Measurements from ENCODE around the gene PAK1IP1. TPM values are rescaled to one million over a fixed set of nuclear protein-coding genes. Genes with fewer than 3 reads are reported as not detected.
"Not testable (repeated sequence)": the region's sequence is repeated elsewhere in the genome, so short reads cannot be mapped to it uniquely, and the experiment has no call there.

Gene PAK1IP1
- total RNA-seq, 2 donors from 2014 or later, result 2.1 to 8.6 TPM

GRCh38 chr6:10747251-10747972 is 52.6 kb downstream of the PAK1IP1 start, which contains the start of gene TMEM14B:
Gene TMEM14B (plus strand): TSS chr6:10747805. CDS start chr6:10749246, 1,441 bp downstream.
- no peaks in the 10 kb centered on the region for H3K27me3 ChIP-seq
- DNase-seq (peak; percentile 100), ATAC-seq (peak; percentile 98)
- no peaks in the 10 kb centered on the region for H3K9me3 ChIP-seq
- no peaks in the 10 kb centered on the region for H3K36me3 ChIP-seq (replicated peaks in 1 of 2; ENCODE audit: insufficient read depth in 1 of 2, low read depth in 2 of 2)
- peak within 1 kb of the TSS; percentile 47 to 82 (median 72) for H3K27ac ChIP-seq
- WGBS, 2 donors, result 1 to 2% methylated on average over 28 to 52 of the region's 52 CpGs
- peak within 1 kb of the TSS; percentile 21 to 44 for H3K4me3 ChIP-seq
- peaks cover 28% of the 10 kb centered on the region for H3K4me1 ChIP-seq
- intact Hi-C loops (cut with DNase I), result loop anchor here (10.0 kb wide), 1 partner anchor 53 kb away; the partner anchor contains the start of genes C6orf52 and PAK1IP1
- TF ChIP-seq CTCF (IDR thresholded peaks at IDR 0.05), result peak in 1 of 7 experiments; percentile 23
- TF ChIP-seq POLR2A (IDR thresholded peaks at IDR 0.05), result peak; percentile 64 to 92 (median 91)

DNA sequence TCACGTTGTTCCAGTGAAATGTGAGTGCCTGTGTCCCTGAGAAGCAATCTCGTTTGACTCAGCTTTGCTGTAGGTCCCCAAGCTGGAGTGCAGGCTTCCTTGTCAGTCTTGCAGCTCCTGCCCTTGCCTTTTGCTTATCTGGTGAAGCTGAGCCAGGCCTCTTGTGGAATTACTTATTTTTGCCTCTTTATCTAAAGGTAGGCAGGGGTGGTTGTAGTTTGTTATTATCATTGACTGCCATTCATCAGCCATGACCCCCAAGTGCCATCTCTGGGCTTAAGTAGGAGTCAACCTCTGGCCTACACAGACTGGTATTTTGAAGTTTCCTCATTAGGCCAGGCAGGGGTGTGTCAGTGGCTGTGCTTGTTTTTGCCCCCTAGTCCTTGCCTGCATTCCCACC is 55.0 kb downstream of the PAK1IP1 start:
- DNase-seq, result no peak

DNA sequence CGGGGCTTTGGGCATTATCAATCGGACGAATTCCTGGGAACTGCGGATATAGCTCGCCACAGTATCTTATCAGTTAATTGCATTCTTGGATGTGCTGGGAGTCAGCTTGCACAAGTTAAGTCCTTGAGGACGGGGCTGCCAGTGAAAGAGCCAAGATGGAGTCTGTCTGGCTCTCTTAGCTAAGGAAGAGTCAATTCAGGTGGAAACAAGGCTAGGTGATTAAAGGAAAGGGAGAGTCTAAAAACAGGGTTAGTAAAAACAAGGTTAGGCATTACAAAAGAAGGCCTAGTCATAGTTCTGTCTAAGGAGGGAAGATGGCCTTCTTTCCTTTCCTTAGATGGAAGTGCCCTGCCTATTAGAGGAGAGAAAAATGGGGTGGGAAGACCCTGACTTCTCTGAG is 55.8 kb downstream of the PAK1IP1 start:
- H3K4me1 ChIP-seq, result peaks cover 28% of the 10 kb centered on the region
- DNase-seq; H3K27ac ChIP-seq; H3K27me3 ChIP-seq; H3K36me3 ChIP-seq (replicated peaks in 1 of 2; ENCODE audit: insufficient read depth in 1 of 2, low read depth in 2 of 2); intact Hi-C loops (cut with DNase I); ATAC-seq; H3K9me3 ChIP-seq; H3K4me3 ChIP-seq: not testable (repeated sequence)
- WGBS, 2 donors, result 48 to 57% methylated on average over 6 of the region's 6 CpGs

More for the DNA sequence above, 55.0 kb downstream of the PAK1IP1 start:
- no peaks in the 10 kb centered on the region for H3K36me3 ChIP-seq (replicated peaks in 1 of 2; ENCODE audit: insufficient read depth in 1 of 2, low read depth in 2 of 2)
- H3K4me1 ChIP-seq, result peaks cover 28% of the 10 kb centered on the region
- H3K4me3 ChIP-seq, result no peak overlapping the region
- no peaks in the 10 kb centered on the region for H3K9me3 ChIP-seq
- H3K27ac ChIP-seq, result no peak overlapping the region
- intact Hi-C loops (cut with DNase I), result loop anchor here (10.0 kb wide), 1 partner anchor 55 kb away; the partner anchor contains the start of genes C6orf52 and PAK1IP1
- TF ChIP-seq POLR2A (IDR thresholded peaks at IDR 0.05) (no peak), CTCF (IDR thresholded peaks at IDR 0.05) (no peak)
- H3K27me3 ChIP-seq, result no peaks in the 10 kb centered on the region
- ATAC-seq, result no peak
- 35 to 37% methylated on average over 2 of the region's 2 CpGs for WGBS, 2 donors

DNA sequence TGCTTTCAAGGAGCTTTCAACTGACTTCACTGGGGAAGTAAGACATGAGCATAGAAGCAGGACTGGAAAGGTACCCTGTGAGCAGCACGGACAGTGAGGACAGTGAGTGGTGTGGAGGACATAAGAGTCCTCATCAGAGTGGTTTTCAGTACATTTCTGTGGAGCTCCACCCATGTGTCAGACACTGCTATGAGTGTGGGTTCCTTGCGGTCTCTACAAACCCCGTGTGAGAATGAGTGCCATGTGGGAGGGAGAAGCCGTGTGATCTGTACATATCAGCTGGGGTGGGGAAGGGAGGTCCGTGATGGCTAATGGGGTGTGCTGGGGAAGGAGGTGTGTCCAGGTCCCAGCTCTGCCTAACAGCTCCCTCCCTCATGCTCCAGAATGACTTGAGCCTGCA is 57.0 kb downstream of the PAK1IP1 start:
- DNase-seq; ATAC-seq; H3K4me3 ChIP-seq; H3K36me3 ChIP-seq (replicated peaks in 1 of 2; ENCODE audit: insufficient read depth in 1 of 2, low read depth in 2 of 2); intact Hi-C loops (cut with DNase I); H3K9me3 ChIP-seq; H3K27me3 ChIP-seq; H3K27ac ChIP-seq: not testable (repeated sequence)
- peaks cover 23% of the 10 kb centered on the region for H3K4me1 ChIP-seq
- WGBS, 2 donors, result 84% methylated on average over 5 of the region's 5 CpGs

GRCh38 chr6:10756085-10756484 is 61.3 kb downstream of the PAK1IP1 start:
- no peak overlapping the region for H3K27ac ChIP-seq
- H3K9me3 ChIP-seq, result no peaks in the 10 kb centered on the region
- H3K27me3 ChIP-seq, result no peaks in the 10 kb centered on the region
- DNase-seq (no peak), ATAC-seq (no peak)
- H3K36me3 ChIP-seq (replicated peaks in 1 of 2; ENCODE audit: insufficient read depth in 1 of 2, low read depth in 2 of 2), result no peaks in the 10 kb centered on the region
- no peak overlapping the region for H3K4me3 ChIP-seq
- TF ChIP-seq POLR2A (IDR thresholded peaks at IDR 0.05) (no peak), CTCF (IDR thresholded peaks at IDR 0.05) (no peak)
- 93 to 100% methylated on average over 1 of the region's 1 CpG for WGBS, 2 donors
- intact Hi-C loops (cut with DNase I), result no loop called here
- peaks cover 13% of the 10 kb centered on the region for H3K4me1 ChIP-seq

Small RNAs within 50 kb of the gene (small RNA-seq; reads per million reads assigned to genes)
- not detected for gene RF00019
- not detected for gene RNA5SP203

Other genes with a start within 250 kb of the PAK1IP1 start
- gene GCNT2, start 173.6 kb upstream of the PAK1IP1 start, total RNA-seq, result 1 to 10 TPM; 4.4 to 7.6 TPM
- gene C6orf52, start 356 bp upstream of the PAK1IP1 start, total RNA-seq, result not detected
- 10 to 100 TPM; 31.6 to 61.0 TPM for gene TMEM14C, start 28.1 kb downstream of the PAK1IP1 start, total RNA-seq
- 10 to 100 TPM; 49.3 to 49.4 TPM for gene TMEM14B, start 52.8 kb downstream of the PAK1IP1 start, total RNA-seq
- gene MAK, start 143.6 kb downstream of the PAK1IP1 start, total RNA-seq, result under 1 TPM in 1 of 2 donors, not detected in 1; 0.26 TPM
- not detected for gene GCM2, start 187.1 kb downstream of the PAK1IP1 start, total RNA-seq
- 1 to 10 TPM; 2.1 to 3.3 TPM for gene SYCP2L, start 192.1 kb downstream of the PAK1IP1 start, total RNA-seq